HepG2 (cell line): ENCODE measurements around the gene LDAH. TPM values are rescaled to one million over a fixed set of nuclear protein-coding genes. Genes with fewer than 3 reads are reported as not detected.

Experiments
- ARID2 ChIP-seq: sonication (generic); formaldehyde crosslinking; IDR thresholded peaks from 2 replicates; pipeline ENCODE4 v1.8.1; 2022; ENCODE audit warnings: mild to moderate bottlenecking, missing genetic modification reagents, borderline replicate concordance
- HMGA1 ChIP-seq: sonication (generic); formaldehyde crosslinking; conservative IDR thresholded peaks from 2 replicates; pipeline ENCODE4 v1.4.0; 2020; ENCODE audit warnings: missing genetic modification reagents
- NCOA5 ChIP-seq: sonication (generic); formaldehyde crosslinking; IDR thresholded peaks from 2 replicates; pipeline ENCODE4 v1.4.0; 2020; ENCODE audit warnings: missing genetic modification reagents
- NFATC3 ChIP-seq: sonication (generic); formaldehyde crosslinking; IDR thresholded peaks from 2 replicates; pipeline ENCODE4 v1.5.1; 2020; ENCODE audit warnings: mild to moderate bottlenecking, missing genetic modification reagents
- ZNF343 ChIP-seq: sonication (generic); formaldehyde crosslinking; IDR thresholded peaks from 2 replicates; pipeline ENCODE4 v1.4.0; 2020; ENCODE audit warnings: mild to moderate bottlenecking, missing genetic modification reagents
- ZNF556 ChIP-seq: sonication (generic); formaldehyde crosslinking; IDR thresholded peaks from 2 replicates; pipeline ENCODE4 v1.4.0; 2020; ENCODE audit warnings: mild to moderate bottlenecking, missing genetic modification reagents, borderline replicate concordance
- ZNF776 ChIP-seq: sonication (generic); formaldehyde crosslinking; IDR thresholded peaks from 2 replicates; pipeline ENCODE4 v1.4.0; 2020; ENCODE audit warnings: mild to moderate bottlenecking, missing genetic modification reagents
- polyA plus RNA-seq, 8 experiments: library from polyadenylated mRNA; depleted of rRNA in 3 of 8; stranded (reverse) in 7 of 8; unstranded in 1 of 8; fragments of >200 nt; fragmentation: Illumina TruSeq in 4 of 8; extraction: Trizol in 4 of 8; gene quantifications; 2 replicates each; pipeline versions ENCODE4 v1.2.1 to v1.2.3, GENCODE V29; 2011 to 2016; ENCODE audit warnings: low read depth in 4 of 8, missing spikeins in 1 of 8, mixed read lengths in 1 of 8; ENCODE audit not compliant: insufficient read depth in 1 of 8
- total RNA-seq, 5 experiments: library from RNA; depleted of rRNA; stranded (reverse); fragments of >200 nt; fragmentation: Illumina TruSeq; extraction: Trizol; gene quantifications; 2 replicates each; pipeline ENCODE4 v1.2.3, GENCODE V29; 2016; ENCODE audit warnings: low read depth in 1 of 5
- TF ChIP-seq, protein P1 (sequence below), 2 experiments: fragments of 450-650 bp in 1 of 2; sonication (generic) in 1 of 2; formaldehyde crosslinking in 1 of 2; IDR thresholded peaks; 2 replicates each; pipeline versions ENCODE4 v1.6.1 to v1.8.0; 2016 to 2022; ENCODE audit warnings: antibody characterized with exemption in 1 of 2, mild to moderate bottlenecking in 1 of 2, missing genetic modification reagents in 1 of 2
- TF ChIP-seq, protein P2 (sequence below): sonication (generic); formaldehyde crosslinking; conservative IDR thresholded peaks from 2 replicates; pipeline ENCODE4 v1.8.0; 2022; ENCODE audit warnings: mild to moderate bottlenecking, moderate library complexity, missing genetic modification reagents
- TF ChIP-seq, protein P3 (sequence below): IDR thresholded peaks from 2 replicates; pipeline ENCODE4 v1.6.1; 2016; ENCODE audit warnings: low read depth, control low read depth

The LDAH gene
- total and polyA plus RNA-seq, 2 of the 13 experiments (the other 11 are each of a cell fraction or from before 2014, with no cell fraction given): 28.8 to 46.2 TPM

DNA sequence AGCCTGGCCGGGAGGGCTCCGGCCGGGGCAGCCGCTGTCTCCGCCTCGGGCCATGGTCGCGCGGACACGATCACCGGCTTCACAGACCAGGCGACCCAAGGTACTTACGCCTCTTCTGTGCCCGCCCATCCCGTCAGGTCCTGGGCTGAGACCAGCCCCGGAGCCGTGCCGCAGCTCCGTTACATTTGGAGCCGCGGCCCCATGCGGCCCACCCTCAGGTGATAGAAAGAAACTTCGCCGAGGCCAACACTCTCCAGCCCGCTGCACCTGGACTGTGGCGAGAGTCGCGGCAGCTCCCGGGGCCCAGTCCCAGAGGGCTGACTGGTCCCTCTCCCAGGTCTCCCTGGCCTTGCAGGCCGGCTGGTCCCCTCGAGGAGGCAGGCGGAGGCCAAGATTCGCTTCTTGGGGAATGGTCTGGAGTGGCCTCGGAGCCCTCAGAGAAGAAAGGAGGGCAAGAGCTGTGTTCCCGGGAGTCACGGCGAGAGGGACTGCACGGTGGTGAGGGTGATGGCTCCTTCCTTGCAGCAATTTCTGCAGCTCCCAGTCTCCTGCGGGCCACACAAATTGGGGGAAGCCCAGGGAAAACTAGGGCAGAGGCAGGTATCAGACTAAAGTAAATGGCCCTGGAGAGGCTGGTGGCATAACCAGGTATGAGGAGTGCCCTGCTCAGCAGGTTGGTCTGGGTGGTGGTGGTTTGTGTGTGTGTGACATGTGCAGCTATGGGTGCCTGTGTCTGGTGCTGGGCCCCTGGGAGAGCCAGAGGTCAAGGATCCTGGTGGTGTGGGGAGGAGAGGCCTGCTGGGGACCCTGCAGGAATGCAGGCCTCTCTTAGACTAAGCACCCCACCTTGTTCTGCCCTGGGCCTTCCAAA is 155.1 kb downstream of the LDAH start (continued):
- TF ChIP-seq, protein P1, sequence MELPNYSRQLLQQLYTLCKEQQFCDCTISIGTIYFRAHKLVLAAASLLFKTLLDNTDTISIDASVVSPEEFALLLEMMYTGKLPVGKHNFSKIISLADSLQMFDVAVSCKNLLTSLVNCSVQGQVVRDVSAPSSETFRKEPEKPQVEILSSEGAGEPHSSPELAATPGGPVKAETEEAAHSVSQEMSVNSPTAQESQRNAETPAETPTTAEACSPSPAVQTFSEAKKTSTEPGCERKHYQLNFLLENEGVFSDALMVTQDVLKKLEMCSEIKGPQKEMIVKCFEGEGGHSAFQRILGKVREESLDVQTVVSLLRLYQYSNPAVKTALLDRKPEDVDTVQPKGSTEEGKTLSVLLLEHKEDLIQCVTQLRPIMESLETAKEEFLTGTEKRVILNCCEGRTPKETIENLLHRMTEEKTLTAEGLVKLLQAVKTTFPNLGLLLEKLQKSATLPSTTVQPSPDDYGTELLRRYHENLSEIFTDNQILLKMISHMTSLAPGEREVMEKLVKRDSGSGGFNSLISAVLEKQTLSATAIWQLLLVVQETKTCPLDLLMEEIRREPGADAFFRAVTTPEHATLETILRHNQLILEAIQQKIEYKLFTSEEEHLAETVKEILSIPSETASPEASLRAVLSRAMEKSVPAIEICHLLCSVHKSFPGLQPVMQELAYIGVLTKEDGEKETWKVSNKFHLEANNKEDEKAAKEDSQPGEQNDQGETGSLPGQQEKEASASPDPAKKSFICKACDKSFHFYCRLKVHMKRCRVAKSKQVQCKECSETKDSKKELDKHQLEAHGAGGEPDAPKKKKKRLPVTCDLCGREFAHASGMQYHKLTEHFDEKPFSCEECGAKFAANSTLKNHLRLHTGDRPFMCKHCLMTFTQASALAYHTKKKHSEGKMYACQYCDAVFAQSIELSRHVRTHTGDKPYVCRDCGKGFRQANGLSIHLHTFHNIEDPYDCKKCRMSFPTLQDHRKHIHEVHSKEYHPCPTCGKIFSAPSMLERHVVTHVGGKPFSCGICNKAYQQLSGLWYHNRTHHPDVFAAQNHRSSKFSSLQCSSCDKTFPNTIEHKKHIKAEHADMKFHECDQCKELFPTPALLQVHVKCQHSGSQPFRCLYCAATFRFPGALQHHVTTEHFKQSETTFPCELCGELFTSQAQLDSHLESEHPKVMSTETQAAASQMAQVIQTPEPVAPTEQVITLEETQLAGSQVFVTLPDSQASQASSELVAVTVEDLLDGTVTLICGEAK (IDR thresholded peaks at IDR 0.05): no peak
- TF ChIP-seq, protein P1 (CRISPR knock-in tag; IDR thresholded peaks at IDR 0.05): 0 out of 2 replicates have a peak, but pooled peaks have one; percentile 17
- TF ChIP-seq ARID2 (0 out of 2 replicates have a peak, but pooled peaks have one; percentile 68), HMGA1 (CRISPR knock-in tag) (no peak), ZNF343 (no peak), ZNF776 (CRISPR knock-in tag) (peak; percentile 42), ZNF556 (CRISPR knock-in tag) (0 out of 2 replicates have a peak, but pooled peaks have one; percentile 11), NFATC3 (CRISPR knock-in tag) (no peak), NCOA5 (no peak)
- TF ChIP-seq, protein P2, sequence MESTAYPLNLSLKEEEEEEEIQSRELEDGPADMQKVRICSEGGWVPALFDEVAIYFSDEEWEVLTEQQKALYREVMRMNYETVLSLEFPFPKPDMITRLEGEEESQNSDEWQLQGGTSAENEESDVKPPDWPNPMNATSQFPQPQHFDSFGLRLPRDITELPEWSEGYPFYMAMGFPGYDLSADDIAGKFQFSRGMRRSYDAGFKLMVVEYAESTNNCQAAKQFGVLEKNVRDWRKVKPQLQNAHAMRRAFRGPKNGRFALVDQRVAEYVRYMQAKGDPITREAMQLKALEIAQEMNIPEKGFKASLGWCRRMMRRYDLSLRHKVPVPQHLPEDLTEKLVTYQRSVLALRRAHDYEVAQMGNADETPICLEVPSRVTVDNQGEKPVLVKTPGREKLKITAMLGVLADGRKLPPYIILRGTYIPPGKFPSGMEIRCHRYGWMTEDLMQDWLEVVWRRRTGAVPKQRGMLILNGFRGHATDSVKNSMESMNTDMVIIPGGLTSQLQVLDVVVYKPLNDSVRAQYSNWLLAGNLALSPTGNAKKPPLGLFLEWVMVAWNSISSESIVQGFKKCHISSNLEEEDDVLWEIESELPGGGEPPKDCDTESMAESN: no peak
- TF ChIP-seq, protein P3, sequence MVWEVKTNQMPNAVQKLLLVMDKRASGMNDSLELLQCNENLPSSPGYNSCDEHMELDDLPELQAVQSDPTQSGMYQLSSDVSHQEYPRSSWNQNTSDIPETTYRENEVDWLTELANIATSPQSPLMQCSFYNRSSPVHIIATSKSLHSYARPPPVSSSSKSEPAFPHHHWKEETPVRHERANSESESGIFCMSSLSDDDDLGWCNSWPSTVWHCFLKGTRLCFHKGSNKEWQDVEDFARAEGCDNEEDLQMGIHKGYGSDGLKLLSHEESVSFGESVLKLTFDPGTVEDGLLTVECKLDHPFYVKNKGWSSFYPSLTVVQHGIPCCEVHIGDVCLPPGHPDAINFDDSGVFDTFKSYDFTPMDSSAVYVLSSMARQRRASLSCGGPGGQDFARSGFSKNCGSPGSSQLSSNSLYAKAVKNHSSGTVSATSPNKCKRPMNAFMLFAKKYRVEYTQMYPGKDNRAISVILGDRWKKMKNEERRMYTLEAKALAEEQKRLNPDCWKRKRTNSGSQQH (CRISPR knock-in tag): peak; percentile 63; the same call in 1 of the 2 replicates
